ENCODE data around the gene TRDN.

Gene TRDN, protein sequence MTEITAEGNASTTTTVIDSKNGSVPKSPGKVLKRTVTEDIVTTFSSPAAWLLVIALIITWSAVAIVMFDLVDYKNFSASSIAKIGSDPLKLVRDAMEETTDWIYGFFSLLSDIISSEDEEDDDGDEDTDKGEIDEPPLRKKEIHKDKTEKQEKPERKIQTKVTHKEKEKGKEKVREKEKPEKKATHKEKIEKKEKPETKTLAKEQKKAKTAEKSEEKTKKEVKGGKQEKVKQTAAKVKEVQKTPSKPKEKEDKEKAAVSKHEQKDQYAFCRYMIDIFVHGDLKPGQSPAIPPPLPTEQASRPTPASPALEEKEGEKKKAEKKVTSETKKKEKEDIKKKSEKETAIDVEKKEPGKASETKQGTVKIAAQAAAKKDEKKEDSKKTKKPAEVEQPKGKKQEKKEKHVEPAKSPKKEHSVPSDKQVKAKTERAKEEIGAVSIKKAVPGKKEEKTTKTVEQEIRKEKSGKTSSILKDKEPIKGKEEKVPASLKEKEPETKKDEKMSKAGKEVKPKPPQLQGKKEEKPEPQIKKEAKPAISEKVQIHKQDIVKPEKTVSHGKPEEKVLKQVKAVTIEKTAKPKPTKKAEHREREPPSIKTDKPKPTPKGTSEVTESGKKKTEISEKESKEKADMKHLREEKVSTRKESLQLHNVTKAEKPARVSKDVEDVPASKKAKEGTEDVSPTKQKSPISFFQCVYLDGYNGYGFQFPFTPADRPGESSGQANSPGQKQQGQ

DNA sequence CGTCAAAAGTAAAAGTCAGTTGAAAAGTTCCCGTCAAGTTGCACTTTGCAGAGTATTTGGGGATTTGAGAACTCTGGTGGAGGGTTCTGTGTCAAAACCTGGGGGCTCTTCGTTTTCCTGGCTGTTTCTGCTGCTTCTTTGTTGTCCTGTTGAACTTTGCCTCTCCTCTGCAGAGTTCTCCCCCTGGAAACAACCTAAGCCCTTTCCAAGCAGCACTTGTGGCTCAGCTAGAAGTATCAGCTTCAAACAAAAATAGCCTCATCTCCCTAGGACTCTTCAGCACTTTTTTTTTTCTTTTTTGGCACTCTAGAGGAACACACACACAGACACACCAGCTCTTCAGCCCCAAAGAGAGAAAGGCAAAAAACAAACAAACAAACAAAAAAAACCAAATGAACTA is at the start of gene TRDN:
Gene TRDN, minus strand, starts transcription at position 169 of the 400 bp plus-strand sequence. CDS start 175 bp downstream, outside the sequence.
- no peak for DNase-seq (ENCODE audit: low read depth)

DNA sequence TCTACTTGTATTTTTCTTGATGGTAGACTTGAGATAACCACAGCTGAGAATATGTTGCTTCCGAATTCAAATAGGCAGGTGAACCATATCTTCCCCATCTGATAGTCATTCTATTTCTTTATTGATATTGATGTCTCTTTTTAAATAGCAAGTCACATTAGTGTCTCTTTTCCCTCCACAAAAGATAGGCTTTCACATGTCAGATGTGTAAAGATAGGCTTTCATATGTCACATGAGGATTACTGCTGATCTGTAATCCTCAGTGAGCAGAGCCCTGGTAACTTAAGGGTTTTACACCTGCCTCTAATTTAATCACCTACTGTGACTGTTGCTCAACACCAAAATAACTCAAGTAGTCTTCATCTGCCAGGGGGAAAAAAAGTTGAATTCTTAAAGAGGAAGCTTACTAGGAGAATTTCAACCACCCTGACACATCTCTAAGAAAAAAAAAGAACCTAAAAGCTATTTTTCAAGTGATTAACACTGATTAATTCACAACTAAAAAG is 45.3 kb upstream of the TRDN start:
- no peak for DNase-seq (ENCODE audit: low read depth)

DNA sequence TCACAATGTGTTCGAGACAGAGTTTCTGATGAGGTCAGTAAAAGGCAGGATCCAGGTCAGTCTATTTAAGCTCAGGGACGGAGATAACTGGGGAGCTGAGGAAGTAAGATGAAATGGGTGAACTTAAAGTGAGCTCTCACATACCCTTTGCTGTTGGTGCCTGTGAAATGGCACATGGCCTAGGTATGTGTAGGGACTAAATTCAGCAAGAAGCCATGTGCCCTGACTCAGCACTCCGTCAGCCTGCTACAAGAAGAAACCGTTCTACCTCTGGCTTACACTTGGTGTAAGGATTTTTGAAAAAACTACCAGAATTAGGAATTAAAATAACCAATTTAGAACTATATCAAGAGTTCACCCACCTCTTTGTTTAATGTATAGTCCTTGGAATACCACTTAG is 41.1 kb upstream of the TRDN start:
- DNase-seq (ENCODE audit: low read depth): no peak

DNA sequence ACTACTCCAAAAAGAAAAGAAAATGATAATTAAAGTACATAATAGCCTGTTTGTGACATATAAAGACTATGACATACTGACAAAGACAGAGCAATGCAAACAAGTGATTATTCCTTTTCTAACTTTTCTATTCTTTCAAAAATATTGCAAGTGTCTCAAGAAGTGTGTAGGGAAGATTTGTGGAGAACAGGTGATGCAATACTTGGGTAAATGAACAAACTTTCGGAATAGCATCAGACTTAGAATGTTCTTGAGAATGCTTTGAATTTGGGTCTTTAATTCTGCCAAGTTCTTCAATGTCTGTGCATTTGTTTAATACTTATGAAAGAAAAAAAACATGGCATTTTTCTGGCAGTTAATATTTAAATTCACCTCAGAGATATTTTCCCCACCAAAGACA is 40.0 kb upstream of the TRDN start:
- DNase-seq (ENCODE audit: low read depth): no peak

DNA sequence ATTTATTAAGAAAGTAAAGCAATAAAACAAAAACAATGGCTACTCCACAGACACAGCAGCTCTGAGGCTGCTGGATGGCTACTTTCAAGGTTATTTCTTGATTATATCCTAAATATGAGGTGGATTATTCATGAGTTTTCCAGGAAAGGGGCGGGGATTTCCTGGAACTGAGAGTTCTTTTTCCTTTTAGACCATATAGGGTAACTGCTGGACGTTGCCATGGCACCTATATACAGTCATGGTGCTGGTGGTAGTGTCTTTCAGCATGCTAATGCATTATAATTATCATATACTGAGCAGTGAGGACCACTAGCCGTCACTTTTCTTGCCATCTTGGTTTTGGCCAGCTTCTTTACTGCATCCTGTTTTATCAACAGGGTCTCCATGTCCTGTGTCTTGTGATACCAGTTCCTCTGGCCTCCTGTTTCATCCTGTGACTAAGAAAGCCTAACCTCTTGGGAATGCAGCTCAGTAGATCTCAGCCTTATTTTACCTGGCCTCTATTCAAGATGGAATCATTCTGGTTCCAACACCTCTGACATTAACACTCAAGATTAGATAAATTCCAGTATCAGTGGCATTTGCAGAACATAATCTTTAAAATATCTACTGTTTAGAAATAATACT is 32.3 kb upstream of the TRDN start:
- DNase-seq (ENCODE audit: low read depth): no peak

DNA sequence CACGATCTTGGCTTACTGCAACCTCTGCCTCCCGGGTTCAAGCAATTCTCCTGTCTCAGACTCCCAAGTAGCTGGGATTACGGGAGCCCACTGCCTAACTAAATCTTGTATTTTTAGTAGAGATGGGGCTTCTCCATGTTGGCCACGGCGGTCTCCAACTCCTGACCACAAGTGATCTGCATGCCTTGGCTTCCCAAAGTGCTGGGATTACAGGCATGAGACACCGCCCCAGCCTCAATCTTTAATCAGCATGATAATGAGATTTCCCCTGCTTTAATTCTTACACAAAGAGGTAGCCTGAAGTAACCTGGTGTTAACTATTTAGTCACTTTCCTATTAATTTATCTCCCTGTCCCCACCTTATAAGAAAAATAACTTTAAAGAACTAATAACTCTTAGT is 31.3 kb upstream of the TRDN start:
- DNase-seq (ENCODE audit: low read depth): no peak

DNA sequence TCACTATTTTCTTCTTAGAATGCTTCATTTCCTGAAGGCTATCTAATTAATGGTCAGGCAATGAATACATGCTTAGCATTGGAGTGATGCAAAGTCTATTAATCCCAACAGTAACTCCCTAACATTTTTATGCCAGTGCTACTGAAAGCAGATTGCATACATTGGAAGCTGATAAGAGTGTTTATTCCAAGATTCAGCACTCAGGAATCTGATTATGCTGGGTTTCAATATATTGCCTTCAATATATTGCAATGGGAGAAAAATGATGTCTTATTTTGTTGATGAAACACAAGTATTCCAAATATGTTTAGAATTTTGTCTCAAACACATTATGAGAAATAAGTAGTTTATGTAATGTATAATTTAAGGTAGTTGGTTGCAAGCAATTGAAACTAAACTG is 26.7 kb upstream of the TRDN start:
- peak; percentile 0 for DNase-seq (ENCODE audit: low read depth)

DNA sequence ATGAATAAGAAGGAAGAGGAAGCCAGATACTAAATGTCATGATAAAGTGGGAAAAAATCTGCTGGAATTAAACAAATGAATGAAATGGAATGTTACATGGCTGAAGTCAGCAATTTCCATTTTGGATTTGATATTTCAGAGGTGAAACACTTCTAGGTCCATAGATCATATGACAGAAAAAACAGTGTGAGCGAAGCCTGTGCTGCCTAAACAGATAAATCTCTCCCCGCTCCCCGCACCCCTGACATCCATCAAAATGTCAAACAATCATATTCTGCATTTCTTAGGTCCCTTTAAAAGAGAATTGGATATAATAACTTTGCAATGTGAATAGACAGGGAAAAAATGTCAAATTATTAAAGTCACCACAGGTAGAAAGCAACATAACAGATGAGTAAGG is 26.0 kb upstream of the TRDN start:
- no peak for DNase-seq (ENCODE audit: low read depth)

DNA sequence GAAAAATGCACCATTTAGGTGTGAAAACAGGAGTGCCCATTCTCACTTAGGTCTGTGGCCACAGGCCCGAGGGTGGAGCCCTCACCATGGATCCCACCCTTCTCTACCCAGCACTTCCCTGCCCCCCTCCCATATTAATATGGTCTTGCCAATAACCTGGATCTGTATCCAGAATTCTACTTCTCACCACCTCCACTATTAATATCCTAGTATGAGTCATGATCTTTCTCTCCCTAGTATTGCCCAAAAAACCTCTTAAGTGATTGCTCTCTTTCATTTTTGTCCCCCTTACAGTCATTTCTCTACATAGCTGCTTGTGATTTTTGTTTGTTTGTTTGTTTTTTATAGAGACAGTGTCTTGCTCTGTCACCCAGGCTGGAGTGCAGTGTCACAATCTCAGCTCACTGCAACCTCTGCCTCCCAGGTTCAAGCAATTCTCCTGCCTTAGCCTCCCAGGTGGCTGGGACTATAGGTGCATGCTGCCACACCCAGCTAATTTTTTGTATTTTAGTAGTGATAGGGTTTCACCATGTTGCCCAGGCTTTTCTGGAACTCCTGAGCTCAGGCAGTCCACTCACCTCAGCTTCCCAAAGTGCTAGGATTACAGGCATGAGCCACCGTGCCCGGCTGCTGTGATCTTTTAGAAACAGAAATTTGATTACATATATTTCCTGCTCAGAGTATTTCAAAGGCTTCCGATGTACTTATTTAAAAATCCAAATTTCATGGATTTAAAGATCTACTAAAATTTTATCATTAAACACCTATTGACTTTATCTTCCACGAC is 24.5 kb upstream of the TRDN start:
- DNase-seq (ENCODE audit: low read depth): no peak

DNA sequence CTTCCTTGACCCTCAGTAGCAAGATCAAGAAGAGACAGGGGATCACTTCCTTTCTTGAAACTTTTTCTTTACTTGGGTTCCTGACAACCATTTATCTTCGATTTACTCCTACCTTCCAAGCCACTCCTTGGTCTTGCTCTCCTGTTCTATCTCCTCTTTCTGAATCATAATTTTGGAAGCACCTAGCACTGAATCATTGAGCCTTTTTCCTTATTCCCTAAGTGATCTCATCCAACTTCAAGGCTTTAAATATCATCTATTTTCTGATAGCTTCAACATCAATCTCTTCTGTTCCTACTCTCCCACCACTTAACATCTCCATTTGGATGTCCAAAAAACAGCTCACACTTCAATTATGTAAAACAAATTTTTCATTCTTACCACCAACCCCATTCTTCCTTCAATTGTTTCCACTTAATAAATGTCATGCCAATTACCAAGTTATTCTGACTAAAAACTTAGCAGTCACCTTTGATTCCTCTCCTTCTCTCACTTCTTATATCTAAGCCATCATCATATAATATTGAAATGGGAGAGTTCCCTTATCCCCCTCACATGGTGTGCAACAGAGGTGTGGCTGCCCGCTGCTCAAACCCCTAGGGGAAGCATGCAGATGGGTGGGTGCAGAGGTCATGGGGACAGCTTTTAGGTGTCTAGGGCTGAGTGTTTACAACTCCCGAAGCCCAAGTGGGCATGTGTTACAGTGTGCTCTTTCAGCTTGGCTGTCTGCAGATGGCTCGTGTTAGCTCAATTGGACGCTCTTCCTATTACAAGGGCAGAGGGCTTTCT is 23.4 kb upstream of the TRDN start:
- no peak for DNase-seq (ENCODE audit: low read depth)

DNA sequence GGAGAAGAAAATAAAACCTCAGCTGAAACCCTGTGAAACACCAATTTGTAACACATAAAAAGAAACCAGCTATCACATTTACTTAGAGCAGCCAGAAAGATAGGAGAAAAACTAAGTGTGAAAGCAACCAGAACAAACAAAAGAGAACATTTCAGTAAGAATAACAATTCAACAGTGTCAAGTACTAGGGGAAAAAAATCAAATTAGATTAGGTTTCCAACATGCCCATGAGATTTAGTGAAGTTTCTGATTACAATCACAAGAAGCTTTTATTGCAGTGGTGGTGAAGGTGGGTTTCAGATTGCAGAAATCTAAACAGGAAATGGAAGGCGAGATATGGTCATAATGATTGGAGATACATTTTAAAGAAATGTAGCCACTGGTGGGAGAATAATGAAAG is 22.1 kb upstream of the TRDN start:
- no peak for DNase-seq (ENCODE audit: low read depth)

DNA sequence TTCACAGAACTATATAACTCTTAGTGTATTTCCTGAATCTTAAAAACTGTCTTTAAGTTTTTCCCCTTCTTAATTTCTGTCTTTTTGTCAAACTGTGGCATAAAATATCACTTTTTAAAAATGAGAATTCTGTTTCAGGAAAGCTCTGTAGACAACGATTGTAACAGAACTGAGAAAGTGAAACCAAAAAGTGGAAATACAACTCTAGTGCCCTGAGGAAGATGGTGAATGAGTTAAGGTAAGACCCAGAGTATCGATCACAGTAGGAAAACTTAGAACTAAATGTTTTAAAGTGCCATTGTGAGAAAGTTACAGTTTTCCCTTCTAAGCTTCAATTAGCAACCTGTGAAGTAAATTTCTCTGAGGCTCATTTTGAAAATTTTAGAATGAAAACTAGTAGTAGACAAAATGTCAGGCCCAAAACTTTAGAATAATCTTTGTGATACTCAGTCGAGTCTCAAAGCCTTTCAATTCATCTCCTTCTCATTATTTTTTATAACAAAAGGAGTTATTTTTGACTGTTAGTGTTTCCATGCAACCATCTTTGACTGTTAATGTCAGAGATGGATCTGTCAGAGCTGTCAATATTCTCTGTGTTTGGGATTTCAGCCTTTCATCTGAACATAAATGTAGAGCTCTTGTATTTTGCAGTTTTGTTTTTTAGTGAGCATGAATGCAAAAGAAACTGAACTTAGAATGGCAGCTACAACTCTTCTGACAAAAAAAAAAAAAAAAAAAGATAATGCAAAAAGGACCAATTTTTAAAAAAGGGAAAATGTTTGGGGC is 19.0 kb upstream of the TRDN start:
- no peak for DNase-seq (ENCODE audit: low read depth)

DNA sequence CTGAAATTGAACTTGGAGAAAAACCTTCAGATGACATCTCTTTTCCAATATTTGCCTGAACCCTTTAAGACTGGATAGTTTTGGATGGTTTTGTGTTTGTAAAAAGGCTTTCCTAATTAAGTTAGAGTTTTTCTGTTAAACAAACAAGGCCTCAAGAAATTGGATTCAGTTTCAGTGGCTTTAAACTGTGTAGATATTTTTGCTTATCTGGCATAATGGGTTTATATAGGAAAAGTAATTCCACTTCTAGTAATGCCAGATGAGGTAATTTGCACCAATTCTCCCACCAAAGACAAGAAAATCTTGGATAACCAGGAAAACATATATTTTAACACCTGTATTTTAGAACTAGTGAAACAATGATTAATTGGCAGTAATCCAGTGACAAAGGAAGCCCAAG is 12.0 kb upstream of the TRDN start:
- no peak for DNase-seq (ENCODE audit: low read depth)

DNA sequence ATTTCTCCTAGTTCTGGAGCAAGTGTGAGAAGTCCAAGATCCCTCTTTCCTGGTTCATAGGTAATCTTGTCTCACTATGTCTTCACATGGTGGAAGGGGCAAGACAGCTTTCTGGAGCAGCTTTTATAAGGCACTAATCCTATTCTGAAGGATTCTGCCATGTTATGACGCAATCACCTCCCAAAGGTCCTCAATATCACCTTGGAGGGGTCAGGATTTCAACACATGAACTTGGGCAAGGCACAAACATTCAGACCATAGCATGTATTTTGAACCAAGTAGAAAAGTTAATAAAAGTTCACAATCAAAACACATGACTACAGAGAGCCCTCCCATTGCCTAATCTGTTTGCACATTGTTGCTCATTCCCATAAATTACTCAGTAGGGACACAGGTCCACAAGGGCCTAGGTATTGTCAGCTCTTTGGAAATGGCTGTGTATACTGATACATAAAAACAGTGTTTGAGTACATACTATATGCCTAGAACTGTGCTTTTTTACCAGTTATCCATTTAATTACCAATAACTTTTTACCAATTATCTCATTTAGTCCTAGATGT is 11.3 kb upstream of the TRDN start:
- DNase-seq (ENCODE audit: low read depth): no peak

DNA sequence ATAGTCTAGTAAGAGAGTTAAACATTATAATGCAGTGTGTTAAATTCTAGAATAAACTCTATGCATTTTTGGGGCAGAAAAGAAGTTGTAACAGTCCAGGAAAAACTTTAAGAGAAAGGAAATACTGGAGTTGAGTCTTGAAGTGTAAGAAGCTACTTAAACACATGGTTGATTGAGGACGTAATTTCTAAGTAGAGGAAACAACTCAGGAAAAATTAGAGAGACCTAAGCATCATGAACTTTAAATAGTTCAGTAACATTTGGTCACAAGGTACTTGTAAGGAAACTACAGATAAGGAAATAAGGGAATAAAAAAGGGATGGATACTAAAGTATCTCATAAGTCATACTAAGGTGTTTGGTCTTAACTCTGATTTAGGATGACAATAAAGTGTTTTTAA is 4.7 kb upstream of the TRDN start:
- DNase-seq (ENCODE audit: low read depth): no peak

DNA sequence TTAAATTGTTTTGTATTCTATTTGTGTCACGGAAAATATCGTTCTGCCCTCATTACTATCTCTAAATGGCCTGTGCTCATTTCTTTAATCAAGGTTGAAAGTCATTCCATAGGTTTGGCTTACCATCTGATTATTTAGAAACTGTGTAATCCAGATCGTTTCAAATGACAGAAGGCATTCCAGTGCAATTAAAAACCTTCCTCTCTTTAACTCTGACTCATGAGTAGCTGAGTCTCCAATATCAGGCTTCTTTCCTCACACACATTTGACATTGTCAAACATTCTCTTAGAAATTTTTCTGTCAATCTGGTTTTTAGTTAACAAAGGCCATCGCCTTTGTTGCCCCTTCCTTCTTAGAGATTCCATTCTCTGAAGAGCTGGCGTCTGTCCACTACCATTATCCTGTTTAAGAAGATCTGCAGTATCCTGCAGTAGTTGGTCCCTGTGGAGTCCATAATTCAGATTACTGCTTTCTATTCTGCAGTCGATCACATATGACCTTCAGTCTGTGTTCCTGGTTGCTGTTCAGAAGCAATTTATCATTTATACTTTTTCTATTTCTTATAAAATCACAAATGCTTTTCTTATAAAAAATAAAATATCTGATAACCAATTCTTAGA is 3.9 kb upstream of the TRDN start:
- no peak for DNase-seq (ENCODE audit: low read depth)

DNA sequence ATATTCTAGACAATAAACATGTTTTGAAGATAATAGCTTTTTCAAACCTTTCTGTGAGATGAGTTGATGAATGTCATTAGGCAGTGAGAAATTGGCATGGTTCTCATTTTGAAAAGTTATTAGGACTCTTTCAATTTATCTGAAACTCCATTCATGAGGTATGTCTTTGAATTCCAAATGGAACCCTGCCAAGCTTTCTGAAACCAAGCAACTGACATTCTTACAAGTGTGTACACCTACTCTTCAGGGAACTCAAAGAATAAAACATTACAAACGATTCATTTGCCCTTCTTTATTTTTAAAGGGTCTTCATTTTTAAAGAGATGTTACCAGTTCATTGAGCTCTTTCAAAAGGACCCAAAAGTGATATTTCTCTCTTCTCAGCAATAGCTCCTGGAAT is 2.1 kb upstream of the TRDN start:
- DNase-seq (ENCODE audit: low read depth): no peak

DNA sequence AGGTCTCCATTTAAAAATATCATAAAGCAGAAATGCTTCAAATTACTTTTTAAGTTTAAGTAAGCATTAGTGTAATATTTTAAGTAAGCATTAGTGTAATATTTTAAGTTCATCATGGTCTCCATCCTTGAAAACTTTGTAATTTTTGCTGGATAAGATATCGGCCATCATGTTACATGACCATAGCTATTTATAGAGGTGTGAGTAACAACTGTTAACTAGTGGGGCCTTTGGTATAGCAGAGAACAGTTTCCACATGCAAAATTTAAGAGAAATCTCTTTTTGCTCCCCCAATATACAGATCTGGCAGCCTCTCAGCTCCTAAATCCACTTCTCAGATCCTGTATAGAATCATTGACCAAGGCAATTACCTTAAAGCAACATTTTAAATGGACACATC is 468 bp downstream of the TRDN start:
- DNase-seq (ENCODE audit: low read depth): no peak

DNA sequence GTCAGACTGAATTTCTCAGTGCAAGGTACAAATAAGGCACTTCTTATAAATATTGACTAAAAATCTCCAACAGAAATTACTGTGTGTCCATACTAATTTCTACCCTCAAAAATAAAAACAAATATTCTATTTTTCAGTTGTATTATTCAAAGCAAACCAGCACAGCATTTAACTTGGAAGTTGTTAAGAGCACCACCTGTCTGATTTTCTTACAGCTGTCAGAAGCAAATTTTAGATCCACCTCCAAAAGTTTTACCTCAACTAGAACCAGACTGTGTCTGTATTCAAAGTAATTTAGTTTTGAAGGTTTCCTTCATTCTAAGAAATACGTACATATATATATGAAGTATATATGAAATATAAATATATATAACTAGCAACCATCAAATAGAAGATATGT is 1.2 kb downstream of the TRDN start:
- no peak for DNase-seq (ENCODE audit: low read depth)

DNA sequence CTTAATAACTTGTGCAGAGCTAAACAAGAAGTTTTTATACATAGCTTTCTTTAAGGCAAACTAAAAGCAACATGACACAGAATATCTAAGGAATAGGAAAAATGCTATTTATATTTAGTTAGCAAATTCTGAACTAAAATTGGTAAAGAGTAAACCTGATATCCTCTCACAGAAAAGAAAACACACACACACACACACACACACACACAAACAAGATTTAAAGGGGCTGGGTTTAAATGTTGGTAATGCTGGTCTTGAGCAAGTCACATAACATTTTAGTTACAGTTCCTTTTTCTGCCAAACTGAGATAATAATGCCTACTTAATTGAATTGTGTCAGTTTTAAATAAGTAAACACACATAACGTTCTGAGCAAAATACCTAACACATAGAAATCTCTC is 1.6 kb downstream of the TRDN start:
- DNase-seq (ENCODE audit: low read depth): no peak

Measured in amniotic epithelial cell (primary cell).